NB4 (cell line): ENCODE data around the gene NPTXR.

ENCODE experiments used
- DNase-seq: peaks from one replicate; pipeline ENCODE4 v3.0.0; 2010; ENCODE audit warnings: low read depth
- H3K4me3 ChIP-seq: one replicate; pipeline ENCODE4 v1.5.1; 2011; ENCODE audit warnings: mild to moderate bottlenecking, low read depth, low read length, moderate library complexity
- CTCF ChIP-seq: IDR thresholded peaks from one replicate; pipeline ENCODE4 v1.5.1; 2012; ENCODE audit warnings: low read depth, low read length
- MAX ChIP-seq: IDR thresholded peaks from 2 replicates; pipeline ENCODE4 v1.6.1; 2011; ENCODE audit warnings: low read depth, low read length
- MYC ChIP-seq: IDR thresholded peaks from 2 replicates; pipeline ENCODE4 v1.6.1; 2011; ENCODE audit warnings: low read depth, low read length
- POLR2A ChIP-seq: IDR thresholded peaks from 2 replicates; pipeline ENCODE4 v1.6.1; 2011; ENCODE audit warnings: mild to moderate bottlenecking; ENCODE audit not compliant: insufficient read length; ENCODE audit errors: extremely low read depth

Gene NPTXR

GRCh38 chr22:38777087-38777671 lies 66.6 kb downstream of the NPTXR start:
- DNase-seq: no peak
- TF ChIP-seq CTCF: no peak
- TF ChIP-seq POLR2A: no peak
- TF ChIP-seq MAX: no peak
- TF ChIP-seq MYC: no peak

GRCh38 chr22:38776086-38776485 lies 67.7 kb downstream of the NPTXR start:
- TF ChIP-seq POLR2A (no peak), MAX (no peak), MYC (no peak), CTCF (no peak)
- DNase-seq: no peak
- H3K4me3 ChIP-seq: no peak overlapping the region

More at GRCh38 chr22:38777087-38777671, 66.6 kb downstream of the NPTXR start:
- no peak overlapping the region for H3K4me3 ChIP-seq

GRCh38 chr22:38775656-38776055 lies 68.2 kb downstream of the NPTXR start:
- no peak for TF ChIP-seq MYC
- no peak for TF ChIP-seq CTCF
- no peak for TF ChIP-seq POLR2A
- no peak for TF ChIP-seq MAX
- DNase-seq: no peak
- no peak overlapping the region for H3K4me3 ChIP-seq

- no peak overlapping the region for H3K4me3 ChIP-seq
- no peak for DNase-seq
- TF ChIP-seq MAX: no peak
- TF ChIP-seq MYC: no peak
- no peak for TF ChIP-seq POLR2A
- no peak for TF ChIP-seq CTCF
Measured at GRCh38 chr22:38774496-38775166, 69.2 kb downstream of the NPTXR start.

GRCh38 chr22:38773363-38773946 lies 70.4 kb downstream of the NPTXR start:
- TF ChIP-seq CTCF (no peak), POLR2A (no peak), MYC (no peak), MAX (no peak)
- no peak for DNase-seq
- H3K4me3 ChIP-seq: no peak overlapping the region
